Parietal lobe (tissue), 1 donor: ENCODE results near the gene PRKCZ. TPM values are rescaled to one million over a fixed set of nuclear protein-coding genes. Genes with fewer than 3 reads are reported as not detected.

Experiments used
- total RNA-seq: library from RNA; depleted of rRNA; stranded (reverse); fragments of >200 nt; gene quantifications from one replicate; pipeline ENCODE4 v1.2.3, GENCODE V29; 2014

PRKCZ gene
- 54.8 TPM for total RNA-seq

DNA sequence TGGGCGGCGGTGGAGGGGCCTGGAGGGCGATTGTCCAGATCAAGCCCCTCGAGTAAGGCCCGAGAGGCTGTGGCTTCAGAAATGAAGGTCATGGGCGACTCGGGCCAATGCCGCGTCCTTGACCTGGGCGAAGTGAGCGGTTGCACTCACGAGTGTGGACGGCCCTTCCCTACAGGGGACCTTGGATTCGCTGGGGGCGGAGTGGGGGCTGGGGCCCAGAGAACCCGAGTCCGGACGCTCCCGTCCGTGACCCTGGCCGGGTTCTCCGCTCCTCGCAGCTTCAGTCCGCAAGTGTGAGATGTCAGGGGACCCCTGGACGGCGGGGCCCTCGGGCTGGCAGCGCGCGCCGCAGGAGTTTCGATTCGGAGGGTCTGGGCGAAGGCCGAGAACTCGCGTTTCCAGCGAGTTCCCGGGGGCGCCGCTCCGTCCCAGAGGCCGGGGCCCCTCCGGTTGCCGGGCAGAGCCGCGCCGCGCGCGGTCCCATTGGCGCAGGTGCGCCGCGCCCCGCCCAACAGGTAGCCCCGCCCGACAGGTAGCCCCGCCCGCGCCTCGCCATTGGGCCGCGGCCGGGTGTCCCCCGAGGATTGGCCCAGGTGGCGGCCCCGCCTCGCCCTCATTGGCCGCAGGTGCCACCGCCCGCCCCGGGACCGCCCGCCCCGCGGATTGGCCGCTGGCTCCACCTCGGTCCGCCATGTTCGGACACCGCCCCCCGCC is at the start of gene PRKCZ:
TSS of gene PRKCZ (plus strand) at position 694 of the 714 bp plus-strand sequence. CDS start 220 bp downstream, outside the sequence.

DNA sequence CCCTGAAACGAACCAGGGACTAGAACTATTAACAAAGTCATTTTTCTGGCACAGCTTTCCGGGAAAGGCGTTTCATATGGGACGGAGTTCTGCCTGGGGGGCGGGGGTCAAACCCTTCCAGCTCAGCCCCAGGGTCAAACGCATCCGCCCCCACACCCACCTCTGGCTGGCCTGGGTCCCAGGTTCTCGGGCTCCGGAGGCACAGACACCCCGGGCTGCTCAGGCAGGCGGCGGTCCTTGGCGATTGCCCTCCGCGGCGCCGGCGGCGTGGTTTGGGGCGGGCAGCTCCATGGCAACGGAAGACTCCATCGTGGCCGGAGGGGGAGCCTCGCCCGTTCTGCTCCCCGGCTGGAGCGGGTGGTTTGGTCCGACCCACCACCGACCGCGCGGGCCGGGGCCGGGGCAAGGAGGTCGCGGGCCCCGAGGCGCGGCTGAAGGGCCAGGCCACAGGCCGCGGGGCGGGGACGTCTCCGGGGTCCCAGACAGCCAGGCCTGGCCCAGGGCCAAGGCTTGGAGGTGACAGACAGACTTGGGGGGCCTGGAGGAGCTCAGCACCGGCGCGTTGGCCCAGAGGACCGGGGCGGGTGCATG is 46.6 kb upstream of the PRKCZ start, which contains the start of gene CFAP74:
TSS of gene CFAP74 (minus strand) at position 246 of the 591 bp plus-strand sequence. CDS start 12,830 bp downstream, outside the sequence.

DNA sequence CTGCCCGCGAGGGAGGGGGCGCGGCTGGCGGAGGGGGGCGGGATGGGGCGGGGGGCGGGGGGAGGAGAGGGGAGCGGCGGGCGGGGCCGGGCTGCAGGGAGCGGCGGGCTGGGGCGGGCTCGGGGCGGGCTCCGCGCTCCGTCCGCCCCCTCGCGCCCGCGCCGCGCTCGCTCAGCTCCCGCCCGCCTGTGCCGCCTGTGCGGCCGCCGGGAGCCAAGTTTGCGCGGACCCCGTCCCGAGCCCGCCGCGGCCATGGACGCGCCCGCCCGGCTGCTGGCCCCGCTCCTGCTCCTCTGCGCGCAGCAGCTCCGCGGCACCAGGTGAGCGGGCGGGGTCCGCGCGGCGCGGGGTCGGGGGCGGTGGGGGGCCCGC is 31.1 kb upstream of the PRKCZ start, which contains the start of gene GABRD:
TSS of gene GABRD (plus strand) at position 174 of the 372 bp plus-strand sequence. CDS start at position 253, 79 bp downstream.

DNA sequence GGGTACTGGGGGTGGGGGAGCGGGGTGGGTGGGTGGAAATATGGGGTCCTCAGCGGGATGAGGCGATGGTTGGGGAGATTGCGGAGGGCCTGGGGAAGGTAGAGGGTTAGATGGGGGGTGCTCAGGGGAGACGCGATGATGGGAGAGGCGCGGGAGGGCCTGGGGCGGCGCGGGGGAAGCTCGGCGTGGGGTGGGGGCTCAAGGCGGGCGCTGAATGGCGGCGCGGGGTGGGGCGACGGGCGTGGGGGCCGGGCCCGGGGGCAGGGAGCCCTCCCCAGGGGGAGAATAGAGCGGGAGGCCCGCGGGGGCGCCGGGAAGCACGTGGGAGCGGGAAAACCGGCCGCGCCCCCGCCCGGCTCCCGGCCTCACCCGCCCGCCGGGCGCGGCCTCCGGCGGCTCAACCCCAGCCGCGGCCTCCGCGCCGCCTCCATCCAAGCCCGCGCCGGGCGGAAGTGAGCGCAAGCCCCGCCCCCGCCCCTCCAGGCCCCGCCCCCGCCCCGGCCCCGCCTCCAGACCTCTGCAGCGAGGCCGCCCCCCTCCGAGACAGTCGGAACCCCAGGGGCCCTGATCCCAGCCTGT is 144.2 kb downstream of the PRKCZ start, which contains the start of gene FAAP20:
TSS of gene FAAP20 (minus strand) at position 454 of the 579 bp plus-strand sequence. CDS start at position 431, 23 bp downstream.

DNA sequence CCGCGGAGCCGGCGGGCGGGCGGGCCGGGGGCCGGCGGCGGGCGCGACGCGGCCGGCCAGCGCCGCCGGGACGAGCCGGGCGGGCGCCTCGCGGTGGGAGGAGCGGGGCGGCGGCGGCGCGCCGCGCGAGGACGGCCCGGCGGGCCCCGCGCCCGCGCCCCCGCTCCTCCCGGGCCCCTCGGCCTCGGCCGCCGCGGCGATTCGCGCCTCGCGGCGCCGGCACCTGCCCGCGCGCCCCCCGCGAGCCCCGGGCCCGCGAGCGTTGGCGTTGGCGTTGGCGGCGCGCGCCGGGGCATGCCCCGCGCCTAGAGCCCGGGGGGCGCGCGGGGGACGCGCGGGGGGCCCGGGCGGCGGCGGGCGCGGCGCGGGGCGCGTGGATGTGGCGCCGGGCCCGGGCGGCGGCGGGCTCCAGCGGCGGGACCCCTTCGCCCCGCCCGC is 178.0 kb downstream of the PRKCZ start, which contains the start of gene SKI:
TSS of gene SKI (plus strand) at position 163 of the 438 bp plus-strand sequence. CDS start 448 bp downstream, outside the sequence.

Other genes with a start within 250 kb of the PRKCZ start
- 271 TPM for gene GNB1, start 159.3 kb upstream of the PRKCZ start, total RNA-seq
- gene CALML6, start 135.2 kb upstream of the PRKCZ start, total RNA-seq = not detected
- 1.3 TPM for gene TMEM52, start 131.1 kb upstream of the PRKCZ start, total RNA-seq
- gene CFAP74, start 46.6 kb upstream of the PRKCZ start, total RNA-seq = 0.63 TPM
- 2.5 TPM for gene GABRD, start 31.1 kb upstream of the PRKCZ start, total RNA-seq
- gene FAAP20, start 144.4 kb downstream of the PRKCZ start, total RNA-seq = 30.0 TPM
- gene SKI, start 177.9 kb downstream of the PRKCZ start, total RNA-seq = 32.2 TPM